Posterior vena cava (tissue), 2 donors: ENCODE results near the gene FOSB. TPM values are rescaled to one million over a fixed set of nuclear protein-coding genes. Genes with fewer than 3 reads are reported as not detected.

Source experiments
- DNase-seq: peaks from one replicate; pipeline ENCODE4 v3.0.0-alpha.2; 2020; ENCODE audit warnings: low spot score
- intact Hi-C, 2 donors: fragments of 100-400 bp; cut with DNase I; formaldehyde crosslinking; loops; one replicate each; pipeline versions ENCODE4 v1.14.1 to v1.14.2; 2022 to 2023
- total RNA-seq, 2 donors: library from RNA; stranded (reverse); fragmentation: NEBNext Ultra II Directional; extraction: Animal tissue kit (Norgen Biotek cat#: 25700); gene quantifications; one replicate each; pipeline ENCODE4 v1.2.1, GENCODE V29; 2021
- donor health status: DM: yes; HTN: yes; CAD: no.
- donor health status: DM: yes; HTN: yes; CAD: no.

FOSB gene
- total RNA-seq, 2 donors from 2014 or later, result 33.2 to 73.0 TPM

DNA sequence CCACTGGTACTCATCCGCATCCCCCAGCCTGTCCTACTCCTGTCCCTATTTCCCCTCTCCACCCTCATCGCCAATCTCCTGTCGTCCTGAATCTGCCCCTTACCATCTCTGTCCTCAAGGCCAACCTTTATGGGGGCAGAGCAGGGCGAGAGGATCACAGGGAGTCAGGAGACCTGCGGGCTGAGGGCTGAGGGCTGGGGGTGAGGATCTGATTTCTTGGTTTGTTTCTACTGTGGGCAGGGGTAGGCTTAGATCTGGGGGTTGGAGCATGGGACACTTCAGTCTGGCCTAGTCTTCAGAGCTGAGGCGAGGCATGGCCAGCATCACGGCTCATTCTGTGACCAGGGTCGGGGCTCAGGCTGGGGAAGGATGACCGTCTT is 27.5 kb upstream of the FOSB start:
- DNase-seq, result no peak
- intact Hi-C loops, result no loop called here

DNA sequence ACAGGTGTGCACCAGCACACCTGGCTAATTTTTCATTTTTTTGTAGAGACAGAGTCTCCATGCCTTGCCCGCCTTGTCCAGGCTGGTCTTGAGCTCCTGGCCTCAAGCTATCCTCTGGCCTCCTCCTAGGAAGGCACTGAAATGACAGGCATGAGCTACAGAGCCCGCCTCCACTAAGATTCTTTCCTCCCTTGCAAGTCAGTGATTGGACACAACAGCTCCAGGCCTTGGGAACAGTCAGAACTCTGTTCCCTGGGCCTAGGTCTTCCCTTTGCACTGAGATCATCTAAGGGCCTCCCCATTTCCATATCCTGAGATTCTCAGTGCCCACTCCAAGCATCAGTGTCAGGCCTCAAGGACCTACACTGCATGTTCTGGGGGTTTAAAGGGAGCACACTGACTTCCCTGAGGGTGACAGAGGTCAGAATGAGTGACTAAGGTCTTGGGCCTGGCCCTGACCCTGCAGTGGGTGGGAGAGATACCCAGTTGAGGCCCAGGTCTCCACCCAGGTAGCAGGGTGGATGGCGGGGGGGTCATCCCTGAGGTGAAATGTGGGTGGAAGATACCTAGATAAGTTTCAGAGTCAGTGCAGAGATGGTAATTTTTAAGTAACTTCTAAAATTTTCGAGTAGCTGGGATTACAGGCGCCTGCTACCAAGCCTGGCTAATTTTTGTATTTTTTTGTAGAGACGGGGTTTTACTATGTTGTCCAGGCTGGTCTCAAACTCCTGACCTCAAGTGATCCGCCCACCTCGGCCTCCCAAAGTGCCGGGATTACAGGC is 26.7 kb upstream of the FOSB start:
- DNase-seq, result no peak
- intact Hi-C loops, result no loop called here

DNA sequence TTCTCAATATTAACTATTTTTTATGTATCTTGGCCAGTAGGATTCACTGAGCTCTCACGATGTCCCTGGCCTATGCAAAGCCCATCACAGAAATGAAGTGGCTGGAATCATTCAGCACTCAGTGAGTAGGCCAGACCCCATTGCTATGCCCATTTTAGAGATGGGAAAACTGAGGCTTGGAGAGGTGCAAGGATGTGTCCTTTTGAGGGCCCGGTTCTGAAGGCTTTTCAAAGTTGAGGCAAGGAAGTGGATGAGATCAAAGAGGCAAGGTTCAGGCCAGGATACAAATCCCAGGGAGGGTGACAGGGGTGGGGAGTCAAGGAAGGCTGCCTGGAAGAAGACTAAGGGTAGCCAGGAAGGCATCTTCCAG is 25.4 kb upstream of the FOSB start:
- DNase-seq, result no peak
- intact Hi-C loops, result no loop called here

- intact Hi-C loops, result no loop called here
- DNase-seq, result peak; percentile 88
Measured at GRCh38 chr19:45442778-45443461, 24.9 kb upstream of the FOSB start.

GRCh38 chr19:45443462-45444317 is 24.1 kb upstream of the FOSB start:
- intact Hi-C loops, result no loop called here
- peak; percentile 98 for DNase-seq

GRCh38 chr19:45444318-45445041 is 23.3 kb upstream of the FOSB start:
- intact Hi-C loops, result no loop called here

GRCh38 chr19:45445139-45445538 is 22.7 kb upstream of the FOSB start:
- DNase-seq, result no peak
- intact Hi-C loops, result no loop called here

More at GRCh38 chr19:45444318-45445041, 23.3 kb upstream of the FOSB start:
- DNase-seq, result peak; percentile 98

DNA sequence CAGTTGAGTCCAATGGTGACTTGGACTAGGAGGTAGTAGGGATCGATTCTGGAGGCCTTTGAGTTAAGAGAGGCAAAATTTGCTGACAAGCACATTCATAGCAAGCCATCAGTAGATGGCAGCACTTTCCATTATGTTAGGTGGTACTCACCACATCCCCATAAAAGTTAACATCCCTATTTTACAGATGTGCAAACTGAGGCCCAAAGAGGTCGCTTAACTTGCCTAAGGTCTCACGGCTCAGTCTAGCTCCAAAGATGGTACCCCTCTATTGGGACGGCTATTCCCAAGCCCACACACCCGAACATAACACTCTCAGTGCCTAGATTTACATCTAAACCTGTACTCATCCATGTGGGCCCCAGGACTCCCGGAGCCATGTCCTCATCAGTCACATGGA is 21.5 kb upstream of the FOSB start:
- intact Hi-C loops, result no loop called here
- no peak for DNase-seq

- no peak for DNase-seq
- intact Hi-C loops, result no loop called here
Measured at GRCh38 chr19:45446944-45447343, 20.9 kb upstream of the FOSB start.

- DNase-seq, result no peak
- intact Hi-C loops, result no loop called here
Measured at GRCh38 chr19:45448425-45448756, 19.4 kb upstream of the FOSB start.

DNA sequence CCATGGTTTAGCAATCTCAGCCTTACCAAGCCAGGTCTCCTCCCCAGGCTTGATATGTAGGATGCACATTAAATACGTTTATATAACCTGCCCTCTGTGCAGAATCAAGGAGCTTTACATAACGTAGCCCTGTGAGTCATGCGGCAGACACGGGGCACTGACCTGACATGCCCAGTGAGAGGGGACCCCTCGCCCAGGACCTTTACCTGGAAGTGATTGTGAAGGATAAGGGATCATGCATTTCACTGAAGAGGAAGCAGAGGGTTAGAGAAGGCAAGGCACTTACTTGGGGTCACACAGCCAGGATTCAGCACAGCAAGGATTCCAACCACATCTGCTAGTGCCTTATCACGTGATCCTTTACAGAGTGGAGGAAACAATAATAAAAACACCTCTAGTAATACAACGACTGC is 18.9 kb upstream of the FOSB start:
- DNase-seq, result no peak
- intact Hi-C loops, result no loop called here

GRCh38 chr19:45450012-45450333 is 17.8 kb upstream of the FOSB start:
- intact Hi-C loops, result no loop called here

GRCh38 chr19:45451131-45451849 is 16.5 kb upstream of the FOSB start:
- intact Hi-C loops, result loop anchor here in 1 of 2 donors (1.0 kb wide), 1 partner anchor 24 kb away; no protein-coding TSS in a partner anchor
- DNase-seq, result peak; percentile 83

More at GRCh38 chr19:45450012-45450333, 17.8 kb upstream of the FOSB start:
- no peak for DNase-seq

DNA sequence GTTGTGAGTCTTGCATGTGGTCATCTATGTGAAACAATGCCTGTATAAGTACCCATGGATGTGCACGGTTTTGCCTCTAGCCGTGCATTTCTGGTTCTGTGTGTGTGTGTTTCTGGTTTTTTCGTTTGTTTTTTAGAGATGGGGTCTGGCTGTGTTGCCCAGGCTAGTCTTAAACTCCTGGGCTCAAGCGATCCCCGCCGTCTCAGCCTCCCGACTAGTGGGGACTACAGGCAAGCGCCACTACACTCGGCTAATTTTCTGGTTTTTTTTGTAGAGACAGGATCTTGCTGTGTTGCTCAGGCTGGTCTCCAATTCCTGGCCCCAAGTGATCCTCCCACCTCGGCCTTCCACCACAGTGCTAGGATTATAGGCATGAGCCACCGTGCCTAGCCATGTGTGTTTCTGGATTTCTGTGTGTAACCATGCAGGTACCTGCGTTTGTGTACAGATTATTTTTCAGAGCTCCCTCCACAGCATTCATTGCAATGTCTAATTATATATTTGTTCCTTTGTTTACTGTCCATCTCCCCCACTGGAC is 15.9 kb upstream of the FOSB start:
- intact Hi-C loops, result loop anchor here in 1 of 2 donors (1.0 kb wide), 1 partner anchor 25 kb away; no protein-coding TSS in a partner anchor
- no peak for DNase-seq

- intact Hi-C loops, result no loop called here
Measured at GRCh38 chr19:45455707-45456499, 11.9 kb upstream of the FOSB start.

GRCh38 chr19:45456500-45456815 is 11.3 kb upstream of the FOSB start:
- intact Hi-C loops, result no loop called here
- DNase-seq, result no peak

More at GRCh38 chr19:45455707-45456499, 11.9 kb upstream of the FOSB start:
- peak; percentile 98 for DNase-seq

DNA sequence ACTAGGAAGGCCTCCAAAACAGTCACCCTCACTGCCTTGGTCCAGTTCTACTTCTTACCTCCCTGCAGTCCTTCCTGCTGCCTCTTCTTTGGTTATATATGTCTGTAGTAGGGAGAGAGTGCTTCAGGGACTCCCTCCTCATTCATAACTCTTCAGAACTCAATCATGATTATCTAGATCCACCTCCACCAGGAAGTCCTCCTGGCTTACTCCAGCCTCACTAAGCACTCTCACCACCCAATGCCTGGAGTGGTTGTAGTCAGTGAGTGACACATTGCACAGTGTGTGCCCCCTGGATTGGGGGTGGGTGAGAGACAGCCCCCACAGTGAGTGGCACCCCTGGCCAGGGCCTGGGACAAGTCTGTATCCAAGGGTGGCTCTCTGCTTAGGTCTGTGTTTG is 10.0 kb upstream of the FOSB start:
- DNase-seq, result no peak
- intact Hi-C loops, result no loop called here

DNA sequence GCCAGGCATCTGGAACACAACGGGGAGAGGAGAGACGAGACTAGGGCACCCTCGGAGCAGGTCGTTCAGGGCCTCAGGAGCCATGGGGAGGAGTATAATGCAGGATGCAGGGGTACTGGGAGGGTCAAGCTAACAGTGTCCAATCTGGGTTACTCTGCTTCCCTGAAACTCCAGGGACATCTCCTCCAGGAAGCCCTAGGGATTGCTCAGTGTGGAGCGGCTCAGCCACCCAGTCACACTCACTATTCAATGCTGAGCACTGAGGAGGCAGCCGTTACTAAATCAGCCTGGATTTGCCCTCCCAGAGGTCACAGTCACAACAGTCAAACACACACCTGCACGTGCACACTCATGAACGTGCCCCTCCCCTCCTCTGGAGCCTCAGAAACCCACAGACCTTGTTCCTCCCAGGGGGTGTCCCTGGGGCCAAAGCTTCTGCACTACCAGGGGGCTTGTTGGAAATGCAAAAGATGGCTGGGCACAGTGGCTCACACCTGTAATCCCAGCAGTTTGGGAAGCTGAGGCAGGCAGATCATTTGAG is 6.9 kb upstream of the FOSB start:
- intact Hi-C loops, result no loop called here
- DNase-seq, result no peak
